GM08714 (cell line): ENCODE results near the gene MT1H.
"Not testable (repeated sequence)": the region's sequence is repeated elsewhere in the genome, so short reads cannot be mapped to it uniquely, and the experiment has no call there.

Source experiments
- H3K4me3 ChIP-seq: fragments of 200-500 bp; sonication (Bioruptor generic); 2 replicates; pipeline ENCODE4 v1.5.1; 2014; ENCODE audit warnings: mild to moderate bottlenecking, low read length, inconsistent platforms
- ZNF274 ChIP-seq: IDR thresholded peaks from 2 replicates; pipeline ENCODE4 v1.6.1; 2012; ENCODE audit warnings: mild to moderate bottlenecking, low read depth, low read length

MT1H gene

GRCh38 chr16:56669005-56669839 lies at the start of gene MT1H:
MT1H (plus strand) TSS chr16:56669814; CDS start chr16:56669885, 71 bp downstream.
- TF ChIP-seq ZNF274, result no peak
- no peak within 1 kb of the TSS for H3K4me3 ChIP-seq

DNA sequence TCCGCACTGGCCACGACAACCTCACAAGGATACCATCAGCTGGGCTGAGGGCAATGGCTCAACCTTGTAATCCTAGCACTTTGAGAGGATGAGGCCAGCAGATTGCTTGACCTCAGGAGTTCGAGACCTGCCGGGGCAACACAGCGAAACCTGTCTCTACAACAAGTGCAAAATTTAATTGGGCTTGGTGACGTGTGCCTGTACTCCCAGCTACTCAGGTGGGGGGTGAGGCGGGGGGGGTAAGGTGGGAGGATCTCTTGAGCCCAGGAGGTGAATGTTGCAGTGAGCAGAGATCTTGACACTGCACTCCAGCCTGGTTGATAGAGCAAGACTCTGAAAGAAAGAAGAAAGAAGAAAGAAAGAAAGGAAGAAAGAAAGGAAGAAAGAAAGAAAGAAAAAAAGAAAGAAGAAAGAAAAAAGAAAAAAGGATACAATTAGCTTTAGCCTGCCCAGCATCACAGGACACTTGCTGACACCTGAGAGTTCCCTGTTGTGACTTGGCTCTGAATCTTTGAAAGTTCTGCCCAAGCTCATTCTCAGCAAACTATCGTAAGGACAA lies 49.2 kb upstream of the MT1H start:
- no peak for TF ChIP-seq ZNF274
- H3K4me3 ChIP-seq, result no peak overlapping the region

GRCh38 chr16:56621665-56622445 lies 47.8 kb upstream of the MT1H start:
- not testable (repeated sequence) for H3K4me3 ChIP-seq

GRCh38 chr16:56623184-56623583 lies 46.4 kb upstream of the MT1H start:
- H3K4me3 ChIP-seq, result not testable (repeated sequence)

GRCh38 chr16:56623637-56624036 lies 46.0 kb upstream of the MT1H start:
- no peak overlapping the region for H3K4me3 ChIP-seq
- TF ChIP-seq ZNF274, result no peak

DNA sequence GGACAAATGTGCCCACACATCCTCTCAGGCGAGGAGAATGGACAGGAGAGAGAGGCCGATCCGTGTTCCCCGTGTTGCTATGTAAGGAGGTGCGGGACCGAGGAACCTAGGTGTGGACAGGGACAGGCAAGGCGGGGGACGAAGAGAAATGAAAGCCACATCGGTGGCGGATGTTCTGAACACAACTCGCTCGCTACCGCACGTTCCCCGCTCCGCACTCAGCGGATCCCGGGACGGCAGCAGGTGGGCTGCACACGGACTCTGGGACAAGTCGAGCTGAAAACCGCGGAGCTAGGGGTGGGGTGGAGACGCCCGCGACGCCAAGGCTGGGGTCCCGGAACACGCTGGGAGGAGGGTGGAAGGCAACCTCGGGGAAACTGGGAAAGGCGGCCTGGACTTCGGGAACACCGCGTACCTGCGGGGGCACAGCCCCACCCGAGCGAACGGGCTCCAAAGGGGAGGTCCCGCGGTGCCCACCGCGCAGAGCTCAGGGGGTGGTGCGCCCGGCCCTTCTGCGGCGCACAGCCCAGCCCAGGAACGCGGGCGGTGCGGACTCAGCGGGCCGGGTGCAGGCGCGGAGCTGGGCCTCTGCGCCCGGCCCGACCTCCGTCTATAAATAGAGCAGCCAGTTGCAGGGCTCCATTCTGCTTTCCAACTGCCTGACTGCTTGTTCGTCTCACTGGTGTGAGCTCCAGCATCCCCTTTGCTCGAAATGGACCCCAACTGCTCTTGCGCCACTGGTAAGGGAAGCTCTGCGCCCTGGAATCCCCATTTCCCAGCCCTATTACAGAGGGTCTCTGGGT lies 44.3 kb upstream of the MT1H start, which contains the start of gene MT1E:
Gene MT1E (plus strand): TSS at position 642 of the 803 bp plus-strand sequence. CDS start 71 bp downstream, at position 713.
- H3K4me3 ChIP-seq, result peak within 1 kb of the TSS; percentile 49; the same call in 1 of the 2 replicates
- TF ChIP-seq ZNF274, result no peak

DNA sequence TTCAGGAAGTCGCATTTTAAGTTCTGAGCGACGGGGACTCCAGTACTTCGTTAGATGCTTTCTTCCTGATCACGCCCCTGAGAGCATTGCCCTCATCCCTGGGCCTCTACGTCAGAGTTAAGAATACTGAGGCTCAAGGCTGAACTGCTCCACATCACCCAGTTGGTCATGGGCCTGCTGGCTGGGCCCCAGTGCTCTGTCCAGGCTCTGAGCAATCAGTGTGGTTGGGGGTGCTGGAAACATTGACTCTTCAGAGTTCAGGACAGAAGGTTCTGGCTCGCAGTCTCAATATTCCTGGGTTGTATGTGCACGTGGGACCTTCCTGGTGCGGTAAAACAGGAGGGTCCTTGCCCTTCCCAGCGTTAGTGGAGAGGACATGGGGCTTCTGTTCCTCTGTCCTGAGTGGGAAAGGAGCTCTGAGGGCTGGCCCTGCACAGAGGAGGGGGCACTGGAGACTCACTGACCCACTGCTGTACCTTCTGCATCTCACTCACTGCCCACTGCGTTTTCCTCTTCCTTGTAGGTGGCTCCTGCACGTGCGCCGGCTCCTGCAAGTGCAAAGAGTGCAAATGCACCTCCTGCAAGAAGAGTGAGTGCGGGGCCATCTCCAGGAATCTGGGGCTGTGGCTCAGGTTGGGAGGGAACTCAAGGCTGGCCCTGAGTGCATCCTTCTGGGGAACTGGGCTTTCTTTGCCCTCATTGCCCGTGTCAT lies 43.5 kb upstream of the MT1H start:
- H3K4me3 ChIP-seq, result peak overlapping the region; percentile 49; the same call in 1 of the 2 replicates
- TF ChIP-seq ZNF274, result no peak

GRCh38 chr16:56626685-56627084 lies 42.9 kb upstream of the MT1H start:
- no peak overlapping the region for H3K4me3 ChIP-seq
- TF ChIP-seq ZNF274, result no peak

DNA sequence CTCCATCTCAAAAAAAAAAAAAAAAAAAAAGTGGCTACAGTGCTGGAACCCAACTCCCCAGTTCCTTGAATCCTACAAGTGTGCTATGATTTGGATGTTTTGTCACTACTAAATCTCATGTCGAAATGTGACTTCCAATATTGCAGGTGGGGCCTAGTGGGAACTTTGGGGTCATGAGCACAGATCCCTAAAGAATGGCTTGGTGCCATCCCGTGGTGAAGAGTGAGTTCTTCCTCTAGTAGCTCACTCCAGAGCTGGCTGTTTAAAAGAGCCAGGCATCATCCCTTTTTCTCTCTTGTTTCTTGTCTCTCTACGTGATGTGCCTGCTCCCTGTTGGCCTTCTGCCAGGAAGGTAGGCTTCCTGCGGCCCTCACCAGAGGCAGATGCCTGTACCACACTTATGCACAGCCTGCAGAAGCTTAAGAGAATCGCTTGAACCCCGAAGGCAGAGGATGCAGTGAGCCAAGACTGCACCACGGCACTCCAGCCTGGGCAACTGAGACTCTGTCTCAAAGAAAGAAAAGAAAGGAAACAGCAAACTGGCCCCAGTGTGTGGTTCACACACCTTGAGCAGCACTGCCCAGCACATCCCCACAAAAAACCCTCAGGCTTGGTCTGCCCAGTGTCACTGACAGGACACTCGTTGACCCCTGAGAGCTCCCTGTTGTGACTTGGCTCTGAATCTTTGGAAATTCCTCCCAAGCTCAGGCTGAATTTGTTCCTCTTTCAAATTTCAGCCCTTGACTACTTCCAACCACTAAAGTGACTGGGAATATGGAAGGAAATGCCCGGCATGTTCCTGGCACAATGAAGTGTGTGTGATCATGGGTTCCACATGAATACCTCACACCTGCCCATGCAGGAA lies 40.9 kb upstream of the MT1H start:
- TF ChIP-seq ZNF274, result no peak
- H3K4me3 ChIP-seq, result no peak overlapping the region

- no peak overlapping the region for H3K4me3 ChIP-seq
- TF ChIP-seq ZNF274, result no peak
Observed at GRCh38 chr16:56629531-56629930, 40.1 kb upstream of the MT1H start.

DNA sequence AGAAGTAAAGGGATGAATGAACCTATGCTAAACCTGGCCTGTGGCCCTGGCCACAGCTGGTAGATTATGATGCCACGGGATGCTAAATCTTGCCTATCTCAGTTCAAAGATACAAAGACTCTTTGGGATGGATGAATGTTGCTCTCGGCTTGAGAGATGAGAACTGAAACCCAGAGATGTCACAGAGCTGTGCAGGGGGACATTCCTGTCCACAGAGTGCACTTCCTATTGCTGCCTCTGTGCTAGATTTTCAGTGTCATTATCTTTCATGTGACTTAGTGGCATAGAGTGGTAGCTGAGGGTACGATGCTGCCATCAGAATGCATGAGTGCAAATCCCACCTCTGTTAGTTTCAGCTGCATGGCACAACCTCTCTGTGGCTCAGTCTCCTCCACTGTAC lies 39.5 kb upstream of the MT1H start:
- H3K4me3 ChIP-seq, result no peak overlapping the region
- no peak for TF ChIP-seq ZNF274

DNA sequence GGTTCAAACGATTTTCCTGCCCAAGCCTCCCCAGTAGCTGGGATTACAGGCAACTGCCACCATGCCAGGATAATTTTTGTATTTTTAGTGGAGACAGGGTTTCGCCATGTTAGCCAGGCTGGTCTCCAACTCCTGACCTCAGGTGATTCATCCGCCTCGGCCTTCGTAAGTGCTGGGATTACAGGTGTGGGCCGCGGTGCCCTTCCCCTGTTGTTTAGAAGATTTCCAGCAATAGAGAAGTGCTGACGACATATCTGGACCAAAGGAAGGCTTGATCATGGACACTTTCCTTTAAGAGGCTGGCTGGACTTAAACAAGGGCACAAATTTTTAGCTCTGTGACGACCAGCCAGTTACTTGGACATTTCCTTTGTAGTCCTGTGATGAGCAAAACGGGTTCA lies 38.4 kb upstream of the MT1H start:
- no peak overlapping the region for H3K4me3 ChIP-seq
- TF ChIP-seq ZNF274, result no peak

DNA sequence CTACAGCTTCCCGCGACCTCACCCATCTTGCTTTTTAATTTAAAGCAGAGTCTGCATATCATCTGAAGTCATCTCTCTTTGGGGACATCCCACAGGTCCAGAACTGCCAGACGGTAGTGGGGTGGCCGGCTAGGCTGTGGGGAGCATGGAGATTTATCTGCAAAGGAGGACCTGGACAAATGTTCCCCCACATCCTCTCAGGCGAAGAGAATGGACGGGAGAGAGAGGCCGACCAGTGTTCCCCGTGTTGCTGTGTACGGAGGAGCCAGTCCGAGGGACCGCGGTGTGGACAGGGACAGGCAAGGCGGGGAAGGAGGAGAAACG lies 37.8 kb upstream of the MT1H start:
- no peak overlapping the region for H3K4me3 ChIP-seq

More for the DNA sequence above, 37.8 kb upstream of the MT1H start:
- no peak for TF ChIP-seq ZNF274
